ENCODE measurements around the gene TIMM10. TPM values are rescaled to one million over a fixed set of nuclear protein-coding genes. Genes with fewer than 3 reads are reported as not detected.

Gene TIMM10, protein sequence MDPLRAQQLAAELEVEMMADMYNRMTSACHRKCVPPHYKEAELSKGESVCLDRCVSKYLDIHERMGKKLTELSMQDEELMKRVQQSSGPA
- polyA plus RNA-seq (63.6 and 69.5 TPM in 2 replicates), polyA minus RNA-seq (20.7 and 21.2 TPM in 2 replicates)

- Histone ChIP-seq H3F3A (ENCODE audit: insufficient read depth, low read length, poor library complexity, severe bottlenecking) (no peaks in the 10 kb centered on the region), H3K27me3 (ENCODE audit: insufficient read depth, low read depth, low read length) (no peaks in the 10 kb centered on the region), H3K9me2 (ENCODE audit: insufficient read depth, low read length) (no peaks in the 10 kb centered on the region), H3K9ac (ENCODE audit: low read length) (peak within 1 kb of the TSS; percentile 68), H3K79me2 (replicated peaks; ENCODE audit: insufficient read depth, low read length) (peaks cover 8% of the 10 kb centered on the region), H3K4me3 (ENCODE audit: low read length) (peak within 1 kb of the TSS; percentile 86), H3K9me3 (ENCODE audit: low read length) (no peaks in the 10 kb centered on the region), H3K4me2 (ENCODE audit: low read length) (peak within 1 kb of the TSS; percentile 96), H4K20me1 (ENCODE audit: insufficient read depth) (no peaks in the 10 kb centered on the region), H3K27ac (ENCODE audit: low read length) (peak within 1 kb of the TSS; percentile 43), H2AFZ (ENCODE audit: low read depth, low read length) (peak within 1 kb of the TSS; percentile 67), H3K36me3 (ENCODE audit: insufficient read depth, low read length) (no peaks in the 10 kb centered on the region)
- TF ChIP-seq, protein P1, sequence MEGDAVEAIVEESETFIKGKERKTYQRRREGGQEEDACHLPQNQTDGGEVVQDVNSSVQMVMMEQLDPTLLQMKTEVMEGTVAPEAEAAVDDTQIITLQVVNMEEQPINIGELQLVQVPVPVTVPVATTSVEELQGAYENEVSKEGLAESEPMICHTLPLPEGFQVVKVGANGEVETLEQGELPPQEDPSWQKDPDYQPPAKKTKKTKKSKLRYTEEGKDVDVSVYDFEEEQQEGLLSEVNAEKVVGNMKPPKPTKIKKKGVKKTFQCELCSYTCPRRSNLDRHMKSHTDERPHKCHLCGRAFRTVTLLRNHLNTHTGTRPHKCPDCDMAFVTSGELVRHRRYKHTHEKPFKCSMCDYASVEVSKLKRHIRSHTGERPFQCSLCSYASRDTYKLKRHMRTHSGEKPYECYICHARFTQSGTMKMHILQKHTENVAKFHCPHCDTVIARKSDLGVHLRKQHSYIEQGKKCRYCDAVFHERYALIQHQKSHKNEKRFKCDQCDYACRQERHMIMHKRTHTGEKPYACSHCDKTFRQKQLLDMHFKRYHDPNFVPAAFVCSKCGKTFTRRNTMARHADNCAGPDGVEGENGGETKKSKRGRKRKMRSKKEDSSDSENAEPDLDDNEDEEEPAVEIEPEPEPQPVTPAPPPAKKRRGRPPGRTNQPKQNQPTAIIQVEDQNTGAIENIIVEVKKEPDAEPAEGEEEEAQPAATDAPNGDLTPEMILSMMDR (IDR thresholded peaks at IDR 0.05; ENCODE audit: poor library complexity, severe bottlenecking) = no peak
- peak; percentile 98 for TF ChIP-seq MXI1 (conservative IDR thresholded peaks at IDR 0.05; ENCODE audit: poor library complexity, severe bottlenecking)
- TF ChIP-seq SMC3 (conservative IDR thresholded peaks at IDR 0.05; ENCODE audit: poor library complexity) = peak; percentile 47
- TF ChIP-seq TAF1 (IDR thresholded peaks at IDR 0.05; ENCODE audit: low read depth) = no peak
- peak; percentile 28 for TF ChIP-seq POLR2AphosphoS5 (IDR thresholded peaks at IDR 0.05)
- peak; percentile 17 for TF ChIP-seq EP300 (conservative IDR thresholded peaks at IDR 0.05; ENCODE audit: poor library complexity, severe bottlenecking)
- peak; percentile 23 for TF ChIP-seq REST (IDR thresholded peaks at IDR 0.05; ENCODE audit: borderline replicate concordance)
- no peak for TF ChIP-seq EZH2 (IDR thresholded peaks at IDR 0.05; ENCODE audit: borderline replicate concordance, insufficient read depth, low read length, poor library complexity, severe bottlenecking)
- no peak for TF ChIP-seq RAD21 (conservative IDR thresholded peaks at IDR 0.05)
Measured at GRCh38 chr11:57530596-57531507, at the start of gene TIMM10. Gene TIMM10, minus strand, starts transcription at chr11:57530754. Its CDS starts 565 bp downstream, at chr11:57530189.

- Histone ChIP-seq H4K20me1 (ENCODE audit: insufficient read depth) (no peaks in the 10 kb centered on the region), H3K4me3 (ENCODE audit: low read length) (no peak overlapping the region), H3K36me3 (ENCODE audit: insufficient read depth, low read length) (no peaks in the 10 kb centered on the region), H3K9me2 (ENCODE audit: insufficient read depth, low read length) (no peaks in the 10 kb centered on the region), H3K27me3 (ENCODE audit: insufficient read depth, low read depth, low read length) (no peaks in the 10 kb centered on the region), H3K27ac (ENCODE audit: low read length) (no peak overlapping the region), H3K9ac (ENCODE audit: low read length) (no peak overlapping the region), H3K79me2 (replicated peaks; ENCODE audit: insufficient read depth, low read length) (no peaks in the 10 kb centered on the region), H3F3A (ENCODE audit: insufficient read depth, low read length, poor library complexity, severe bottlenecking) (no peaks in the 10 kb centered on the region), H2AFZ (ENCODE audit: low read depth, low read length) (no peak overlapping the region), H3K9me3 (ENCODE audit: low read length) (no peaks in the 10 kb centered on the region), H3K4me2 (ENCODE audit: low read length) (no peak overlapping the region)
- TF ChIP-seq EZH2 (IDR thresholded peaks at IDR 0.05; ENCODE audit: borderline replicate concordance, insufficient read depth, low read length, poor library complexity, severe bottlenecking) = no peak
- no peak for TF ChIP-seq TAF1 (IDR thresholded peaks at IDR 0.05; ENCODE audit: low read depth)
- TF ChIP-seq SMC3 (conservative IDR thresholded peaks at IDR 0.05; ENCODE audit: poor library complexity) = no peak
- TF ChIP-seq POLR2AphosphoS5 (IDR thresholded peaks at IDR 0.05) = no peak
- TF ChIP-seq, protein P1 (IDR thresholded peaks at IDR 0.05; ENCODE audit: poor library complexity, severe bottlenecking) = no peak
- TF ChIP-seq RAD21 (conservative IDR thresholded peaks at IDR 0.05) = no peak
- TF ChIP-seq REST (IDR thresholded peaks at IDR 0.05; ENCODE audit: borderline replicate concordance) = no peak
- no peak for TF ChIP-seq MXI1 (conservative IDR thresholded peaks at IDR 0.05; ENCODE audit: poor library complexity, severe bottlenecking)
- no peak for TF ChIP-seq EP300 (conservative IDR thresholded peaks at IDR 0.05; ENCODE audit: poor library complexity, severe bottlenecking)
Measured at GRCh38 chr11:57574061-57574460, 43.5 kb upstream of the TIMM10 start.
